ENCODE measurements around the gene MBLAC1.

- no peak for TF ChIP-seq POLR2A (IDR thresholded peaks at IDR 0.05)
- no peak for TF ChIP-seq CTCF (IDR thresholded peaks at IDR 0.05)
Measured at GRCh38 chr7:100085515-100085914, 41.3 kb upstream of the MBLAC1 start.
